Thoracic aorta (tissue), 2 donors: ENCODE data around the gene XCR1. TPM values are rescaled to one million over a fixed set of nuclear protein-coding genes. Genes with fewer than 3 reads are reported as not detected.

Experiments
- ATAC-seq: fragments of 150-250 bp; one replicate; pipeline ENCODE4 v1.8.0; 2017; ENCODE audit warnings: low read depth; ENCODE audit not compliant: insufficient number of reproducible peaks, low FRiP score
- DNase-seq: peaks from one replicate; pipeline ENCODE4 v3.0.0-alpha.2; 2020; ENCODE audit warnings: low spot score
- H3K27ac ChIP-seq, 2 donors: fragments of 200-600 bp; sonication (generic); 1 replicate in 1 of 2; 2 replicates in 1 of 2; pipeline ENCODE4 v1.5.1; 2016; ENCODE audit warnings: mild to moderate bottlenecking in 2 of 2, moderate library complexity in 2 of 2
- H3K27me3 ChIP-seq: fragments of 200-600 bp; sonication (generic); replicated peaks from 2 replicates; pipeline ENCODE4 v1.6.0; 2016; ENCODE audit warnings: mild to moderate bottlenecking; ENCODE audit not compliant: insufficient read depth
- H3K36me3 ChIP-seq: fragments of 200-600 bp; sonication (generic); one replicate; pipeline ENCODE4 v1.5.1; 2016
- H3K4me1 ChIP-seq, 2 donors: fragments of 200-600 bp; sonication (generic); 1 replicate in 1 of 2; 2 replicates in 1 of 2; pipeline versions ENCODE4 v1.5.1 to v1.6.0; 2016; ENCODE audit warnings: low read depth in 2 of 2, mild to moderate bottlenecking in 1 of 2; ENCODE audit not compliant: control insufficient read depth in 1 of 2
- H3K4me3 ChIP-seq: fragments of 200-600 bp; sonication (generic); 2 replicates; pipeline ENCODE4 v1.5.1; 2016; ENCODE audit warnings: mild to moderate bottlenecking
- H3K9me3 ChIP-seq: fragments of 200-600 bp; sonication (generic); 2 replicates; pipeline ENCODE4 v1.5.1; 2016
- total RNA-seq, 2 donors: library from RNA; depleted of rRNA; stranded (reverse); fragments of >200 nt; gene quantifications; one replicate each; pipeline versions ENCODE4 v1.1.0 to v1.2.3, GENCODE V29; 2016
- TF ChIP-seq, protein P1 (sequence below): fragments of 200-600 bp; sonication (generic); IDR thresholded peaks from one replicate; pipeline ENCODE4 v1.5.1; 2019; ENCODE audit warnings: antibody characterized with exemption

XCR1 gene
- total RNA-seq, 2 donors from 2014 or later: not detected

- no peak overlapping the region for H3K27ac ChIP-seq
- H3K9me3 ChIP-seq: no peaks in the 10 kb centered on the region
- H3K27me3 ChIP-seq: no peaks in the 10 kb centered on the region
- H3K36me3 ChIP-seq: no peaks in the 10 kb centered on the region
- no peaks in the 10 kb centered on the region for H3K4me1 ChIP-seq
- no peak overlapping the region for H3K4me3 ChIP-seq
- TF ChIP-seq, protein P1, sequence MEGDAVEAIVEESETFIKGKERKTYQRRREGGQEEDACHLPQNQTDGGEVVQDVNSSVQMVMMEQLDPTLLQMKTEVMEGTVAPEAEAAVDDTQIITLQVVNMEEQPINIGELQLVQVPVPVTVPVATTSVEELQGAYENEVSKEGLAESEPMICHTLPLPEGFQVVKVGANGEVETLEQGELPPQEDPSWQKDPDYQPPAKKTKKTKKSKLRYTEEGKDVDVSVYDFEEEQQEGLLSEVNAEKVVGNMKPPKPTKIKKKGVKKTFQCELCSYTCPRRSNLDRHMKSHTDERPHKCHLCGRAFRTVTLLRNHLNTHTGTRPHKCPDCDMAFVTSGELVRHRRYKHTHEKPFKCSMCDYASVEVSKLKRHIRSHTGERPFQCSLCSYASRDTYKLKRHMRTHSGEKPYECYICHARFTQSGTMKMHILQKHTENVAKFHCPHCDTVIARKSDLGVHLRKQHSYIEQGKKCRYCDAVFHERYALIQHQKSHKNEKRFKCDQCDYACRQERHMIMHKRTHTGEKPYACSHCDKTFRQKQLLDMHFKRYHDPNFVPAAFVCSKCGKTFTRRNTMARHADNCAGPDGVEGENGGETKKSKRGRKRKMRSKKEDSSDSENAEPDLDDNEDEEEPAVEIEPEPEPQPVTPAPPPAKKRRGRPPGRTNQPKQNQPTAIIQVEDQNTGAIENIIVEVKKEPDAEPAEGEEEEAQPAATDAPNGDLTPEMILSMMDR: no peak
- DNase-seq (no peak), ATAC-seq (no peak)
Observed at GRCh38 chr3:46024131-46024530, 3.2 kb downstream of the XCR1 start.

GRCh38 chr3:46022909-46023785, 4.1 kb downstream of the XCR1 start:
- no peak for DNase-seq
- Histone ChIP-seq H3K4me3 (no peak overlapping the region), H3K9me3 (no peaks in the 10 kb centered on the region), H3K27ac (no peak overlapping the region), H3K36me3 (no peaks in the 10 kb centered on the region), H3K4me1 (no peaks in the 10 kb centered on the region), H3K27me3 (no peaks in the 10 kb centered on the region)
- no peak for ATAC-seq
- TF ChIP-seq, protein P1: no peak

DNA sequence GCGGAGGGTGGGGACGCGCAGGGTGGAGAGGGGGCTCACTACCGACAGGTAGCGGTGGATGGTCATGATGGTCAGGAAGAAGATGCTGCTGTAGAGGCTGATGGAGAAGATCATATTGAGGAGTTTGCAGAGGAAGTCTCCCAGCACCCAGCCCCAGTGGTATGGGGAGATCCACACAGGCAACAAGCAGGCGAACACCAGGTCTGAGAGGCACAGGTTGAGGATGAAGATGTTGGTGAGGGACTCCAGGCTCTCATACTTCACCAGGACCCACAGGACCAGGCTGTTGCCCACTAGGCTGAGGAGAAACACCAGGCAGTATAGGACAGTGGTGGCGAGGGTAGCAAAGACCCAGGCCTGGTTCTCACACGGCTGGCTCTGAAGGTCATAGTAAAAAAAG, 5.8 kb downstream of the XCR1 start:
- no peak for ATAC-seq
- TF ChIP-seq, protein P1: no peak

GRCh38 chr3:46020766-46021510, 6.3 kb downstream of the XCR1 start:
- H3K4me1 ChIP-seq: no peaks in the 10 kb centered on the region
- no peaks in the 10 kb centered on the region for H3K36me3 ChIP-seq
- no peaks in the 10 kb centered on the region for H3K27me3 ChIP-seq
- no peak overlapping the region for H3K4me3 ChIP-seq
- H3K9me3 ChIP-seq: no peaks in the 10 kb centered on the region
- ATAC-seq (no peak), DNase-seq (no peak)
- H3K27ac ChIP-seq: no peak overlapping the region
- TF ChIP-seq, protein P1: no peak

More for the DNA sequence above, 5.8 kb downstream of the XCR1 start:
- no peak for DNase-seq
- H3K27me3 ChIP-seq: no peaks in the 10 kb centered on the region
- no peaks in the 10 kb centered on the region for H3K36me3 ChIP-seq
- H3K9me3 ChIP-seq: no peaks in the 10 kb centered on the region
- no peaks in the 10 kb centered on the region for H3K4me1 ChIP-seq
- H3K27ac ChIP-seq: no peak overlapping the region
- no peak overlapping the region for H3K4me3 ChIP-seq

GRCh38 chr3:46019707-46020106, 7.6 kb downstream of the XCR1 start:
- no peaks in the 10 kb centered on the region for H3K27me3 ChIP-seq
- no peaks in the 10 kb centered on the region for H3K4me1 ChIP-seq
- H3K36me3 ChIP-seq: no peaks in the 10 kb centered on the region
- no peaks in the 10 kb centered on the region for H3K9me3 ChIP-seq
- no peak overlapping the region for H3K27ac ChIP-seq
- H3K4me3 ChIP-seq: no peak overlapping the region
- TF ChIP-seq, protein P1: no peak
- no peak for DNase-seq
- no peak for ATAC-seq
